Measurements from ENCODE around the gene ANKMY1.

Gene ANKMY1

DNA sequence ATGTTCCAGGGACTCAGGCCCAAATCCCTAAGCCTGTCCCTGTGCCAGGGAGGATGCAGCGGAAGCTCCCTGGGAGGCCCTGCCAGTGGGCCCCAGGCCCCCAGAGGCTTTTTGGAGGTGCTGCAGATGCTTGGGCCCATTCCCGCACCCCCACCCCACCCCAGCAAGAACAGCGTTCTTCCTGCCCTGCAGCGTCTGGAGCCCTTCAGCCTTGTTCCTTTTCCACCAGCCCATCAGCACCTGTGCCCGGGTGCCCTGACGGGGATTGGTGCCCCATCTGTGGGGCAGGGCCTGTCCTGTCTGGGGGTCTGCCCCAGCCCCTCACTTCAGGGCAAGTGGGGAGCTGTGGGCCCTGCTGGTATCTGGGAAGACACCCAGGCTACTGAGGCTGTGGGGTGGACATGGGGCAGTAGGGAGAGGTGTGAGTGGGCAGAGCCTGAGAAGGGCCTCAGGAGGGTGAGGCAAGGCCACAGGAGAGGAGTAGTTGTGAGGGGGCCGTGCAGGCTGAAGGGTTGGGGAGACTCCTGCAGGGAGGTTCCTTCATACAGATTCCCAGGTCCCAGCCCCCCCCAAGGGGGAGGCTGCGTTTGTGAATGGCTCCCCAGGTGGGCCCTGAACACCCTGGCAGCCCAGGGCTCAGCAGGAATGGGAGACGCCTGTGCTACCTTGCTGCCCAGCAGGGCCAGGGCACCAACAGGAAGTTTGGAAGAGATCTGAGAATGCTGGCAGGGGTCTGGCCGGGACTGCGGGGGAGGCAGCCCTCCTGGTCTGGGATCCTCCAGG is 12.9 kb upstream of the ANKMY1 start:
- TF ChIP-seq, protein P1, sequence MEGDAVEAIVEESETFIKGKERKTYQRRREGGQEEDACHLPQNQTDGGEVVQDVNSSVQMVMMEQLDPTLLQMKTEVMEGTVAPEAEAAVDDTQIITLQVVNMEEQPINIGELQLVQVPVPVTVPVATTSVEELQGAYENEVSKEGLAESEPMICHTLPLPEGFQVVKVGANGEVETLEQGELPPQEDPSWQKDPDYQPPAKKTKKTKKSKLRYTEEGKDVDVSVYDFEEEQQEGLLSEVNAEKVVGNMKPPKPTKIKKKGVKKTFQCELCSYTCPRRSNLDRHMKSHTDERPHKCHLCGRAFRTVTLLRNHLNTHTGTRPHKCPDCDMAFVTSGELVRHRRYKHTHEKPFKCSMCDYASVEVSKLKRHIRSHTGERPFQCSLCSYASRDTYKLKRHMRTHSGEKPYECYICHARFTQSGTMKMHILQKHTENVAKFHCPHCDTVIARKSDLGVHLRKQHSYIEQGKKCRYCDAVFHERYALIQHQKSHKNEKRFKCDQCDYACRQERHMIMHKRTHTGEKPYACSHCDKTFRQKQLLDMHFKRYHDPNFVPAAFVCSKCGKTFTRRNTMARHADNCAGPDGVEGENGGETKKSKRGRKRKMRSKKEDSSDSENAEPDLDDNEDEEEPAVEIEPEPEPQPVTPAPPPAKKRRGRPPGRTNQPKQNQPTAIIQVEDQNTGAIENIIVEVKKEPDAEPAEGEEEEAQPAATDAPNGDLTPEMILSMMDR (IDR thresholded peaks at IDR 0.05; ENCODE audit: insufficient read depth, missing control alignments), result no peak
- no peak for FAIRE-seq
- DNase-seq (ENCODE audit: insufficient read length, low spot score), result no peak

DNA sequence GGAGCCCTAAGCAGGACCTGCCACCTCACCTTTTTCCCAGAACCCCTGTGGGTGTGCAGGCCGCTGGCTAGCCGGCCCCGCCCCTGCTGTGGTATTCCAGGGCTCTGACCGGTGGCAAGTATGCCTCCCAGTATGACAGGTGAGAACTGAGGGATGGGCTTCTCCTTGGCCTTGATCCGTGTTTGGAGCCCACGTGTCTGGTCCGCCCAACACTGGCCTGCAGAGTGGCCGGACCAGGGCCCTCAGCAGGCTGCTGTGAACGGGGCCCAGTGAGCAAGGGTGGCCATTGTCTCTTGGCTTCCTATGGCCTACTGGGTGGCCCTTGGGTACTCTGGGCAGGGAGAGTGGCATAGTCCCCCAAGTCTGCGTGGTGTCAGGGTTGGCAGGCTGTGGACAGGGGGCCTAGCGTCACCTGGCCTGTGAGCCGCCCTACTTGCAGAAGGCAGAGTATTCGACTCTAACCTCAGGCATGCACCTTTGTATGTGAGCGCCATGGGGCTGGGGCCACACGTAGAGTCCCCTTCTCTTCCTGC is 12.3 kb upstream of the ANKMY1 start:
- FAIRE-seq, result no peak
- TF ChIP-seq, protein P1 (IDR thresholded peaks at IDR 0.05; ENCODE audit: insufficient read depth, missing control alignments), result no peak
- DNase-seq (ENCODE audit: insufficient read length, low spot score), result no peak

DNA sequence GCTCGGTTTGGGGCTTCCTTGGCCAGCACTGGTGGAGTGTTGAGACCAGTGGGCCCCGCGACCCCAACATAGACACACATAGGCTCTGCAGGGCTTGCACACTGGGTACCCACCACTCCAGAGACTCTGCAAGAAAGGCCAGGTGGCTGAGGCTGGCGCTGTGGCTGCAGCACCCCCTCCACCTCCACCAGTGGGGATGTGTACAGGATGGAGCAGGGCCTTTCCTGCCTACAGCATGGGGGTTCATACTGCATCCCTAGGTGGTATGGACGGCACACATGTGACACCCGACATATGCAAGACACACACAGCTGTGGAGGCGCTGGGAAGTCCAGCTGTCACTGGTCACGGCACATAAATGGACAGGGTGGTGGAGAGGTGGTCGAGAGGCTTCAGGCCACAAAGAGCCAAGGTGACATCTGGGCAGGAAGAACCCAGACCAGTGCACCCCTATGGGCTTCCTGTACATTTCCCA is 11.8 kb upstream of the ANKMY1 start:
- DNase-seq (ENCODE audit: insufficient read length, low spot score) (no peak), FAIRE-seq (no peak)
- TF ChIP-seq, protein P1 (IDR thresholded peaks at IDR 0.05; ENCODE audit: insufficient read depth, missing control alignments), result no peak

DNA sequence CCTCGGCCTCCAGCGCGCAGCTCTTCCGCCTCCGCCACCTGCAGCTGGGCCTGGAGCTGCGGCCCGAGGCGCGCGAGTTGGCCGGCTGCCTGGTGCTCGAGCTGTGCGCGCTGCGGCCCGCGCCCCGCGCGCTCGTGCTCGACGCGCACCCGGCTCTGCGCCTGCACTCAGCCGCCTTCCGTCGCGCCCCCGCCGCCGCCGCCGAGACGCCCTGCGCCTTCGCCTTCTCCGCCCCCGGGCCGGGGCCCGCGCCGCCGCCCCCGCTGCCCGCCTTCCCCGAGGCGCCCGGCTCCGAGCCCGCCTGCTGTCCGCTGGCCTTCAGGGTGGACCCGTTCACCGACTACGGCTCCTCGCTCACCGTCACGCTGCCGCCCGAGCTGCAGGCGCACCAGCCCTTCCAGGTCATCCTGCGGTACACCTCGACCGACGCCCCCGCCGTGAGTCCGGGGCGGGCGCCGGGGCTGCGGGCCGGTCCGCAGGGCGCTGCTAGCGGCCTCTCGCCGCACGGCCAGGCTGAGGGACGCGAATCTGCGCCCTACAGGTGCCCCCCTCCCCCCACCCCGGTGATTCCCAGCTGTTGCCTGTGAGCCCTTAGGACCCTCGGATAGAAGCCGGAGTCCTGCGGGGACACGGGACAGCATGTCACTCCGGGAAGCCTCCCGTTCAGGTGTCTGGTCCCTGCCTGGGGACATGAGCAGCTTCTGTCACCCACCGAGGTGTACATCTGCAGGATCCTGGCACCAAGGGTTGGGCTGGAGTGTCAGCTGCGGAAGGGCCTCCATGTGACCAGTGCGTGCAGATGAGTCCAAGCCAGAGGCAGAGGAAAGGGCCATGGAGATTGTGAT is 11.1 kb upstream of the ANKMY1 start:
- TF ChIP-seq, protein P1 (IDR thresholded peaks at IDR 0.05; ENCODE audit: insufficient read depth, missing control alignments), result no peak
- no peak for DNase-seq (ENCODE audit: insufficient read length, low spot score)
- FAIRE-seq, result no peak

DNA sequence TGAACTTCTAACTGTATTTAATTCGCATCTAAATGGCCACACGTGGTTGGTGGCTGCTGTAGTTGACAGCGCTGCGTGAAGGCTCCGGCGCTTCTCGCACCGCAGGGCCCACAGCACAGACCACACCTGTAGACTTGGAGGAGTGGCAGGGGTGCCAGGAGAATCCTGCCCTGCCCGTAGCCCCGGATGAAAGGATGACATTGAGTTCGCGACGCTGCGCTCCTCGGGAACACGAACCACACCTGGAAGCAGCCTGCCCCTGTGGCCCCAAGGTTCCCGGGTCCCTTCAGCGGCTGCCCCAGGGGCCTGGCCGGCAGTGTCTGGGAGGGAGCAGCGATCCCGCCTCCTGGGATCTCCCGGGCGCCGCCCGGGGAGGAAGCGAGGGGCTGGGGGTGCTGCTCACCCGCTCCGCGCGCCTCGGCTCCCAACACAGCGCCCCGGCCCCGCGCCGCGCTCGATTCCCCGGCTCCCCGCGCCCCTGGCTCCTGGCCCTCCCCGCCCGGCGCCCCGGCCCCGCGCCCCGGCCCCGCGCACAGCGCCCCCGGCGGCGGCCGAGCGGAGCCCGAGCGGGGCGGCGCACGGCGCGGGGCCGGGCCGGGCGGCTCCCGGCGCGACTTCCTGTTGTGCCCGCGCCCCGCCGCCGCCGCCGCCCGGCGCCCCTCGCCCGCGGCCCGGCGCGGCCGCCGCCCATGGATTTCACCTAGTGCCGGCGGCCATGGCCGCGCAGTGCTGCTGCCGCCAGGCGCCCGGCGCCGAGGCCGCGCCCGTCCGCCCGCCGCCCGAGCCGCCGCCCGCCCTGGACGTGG is 10.3 kb upstream of the ANKMY1 start, which contains the start of gene RNPEPL1:
RNPEPL1 (plus strand) TSS at position 613 of the 806 bp plus-strand sequence; CDS start at position 716, 103 bp downstream.
- no peak for FAIRE-seq
- TF ChIP-seq, protein P1 (IDR thresholded peaks at IDR 0.05; ENCODE audit: insufficient read depth, missing control alignments), result no peak

DNA sequence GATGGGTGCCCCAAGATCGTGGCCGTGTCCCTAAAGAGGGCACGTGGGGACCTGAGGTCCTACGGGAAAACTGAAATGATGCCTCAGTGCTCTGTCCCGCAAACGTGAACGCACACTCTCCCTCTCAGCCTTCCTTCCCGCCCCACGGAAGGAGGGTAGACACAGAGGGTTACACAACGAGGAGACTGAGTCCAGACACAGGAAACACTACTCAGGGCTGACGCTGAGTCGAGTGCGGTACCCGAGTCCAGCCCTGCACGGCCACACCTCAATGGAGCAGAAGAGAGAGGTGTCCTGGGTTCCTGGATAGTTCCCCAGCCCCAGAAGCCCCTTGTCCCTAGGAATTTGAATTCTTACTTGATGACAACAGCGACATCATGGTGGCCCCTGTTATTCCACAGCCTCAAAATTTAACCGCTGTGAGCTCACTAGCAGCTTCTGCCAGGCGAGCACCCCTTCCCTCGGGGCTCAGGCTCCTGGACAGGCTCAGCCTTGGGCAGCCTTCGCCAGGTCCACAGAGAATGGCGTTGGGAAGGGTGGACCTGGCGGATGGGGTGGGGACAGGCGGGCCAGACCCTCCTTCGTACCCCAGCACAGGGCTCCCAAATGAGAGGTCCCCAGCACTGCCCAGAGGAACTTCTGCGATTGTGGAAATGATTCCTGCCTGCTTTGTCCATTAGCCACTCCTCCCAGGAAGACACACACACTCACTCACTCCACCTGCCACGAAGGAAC is 9.5 kb upstream of the ANKMY1 start:
- TF ChIP-seq, protein P1 (IDR thresholded peaks at IDR 0.05; ENCODE audit: insufficient read depth, missing control alignments), result no peak
- DNase-seq (ENCODE audit: insufficient read length, low spot score), result no peak
- no peak for FAIRE-seq

More for the DNA sequence above, 10.3 kb upstream of the ANKMY1 start, which contains the start of gene RNPEPL1:
- DNase-seq (ENCODE audit: insufficient read length, low spot score), result no peak

All from D721Med (cell line).